Stimulated activated CD8-positive, alpha-beta memory T cell treated with anti-CD3 and anti-CD28 coated beads, Interleukin-15, amount 100 ng/mL, for 1 hour (primary cell): ENCODE measurements around the gene SRBD1.

Experiments used
- DNase-seq: peaks from one replicate; pipeline ENCODE4 v3.0.0-alpha.2; 2020; ENCODE audit warnings: low read depth

The SRBD1 gene

DNA sequence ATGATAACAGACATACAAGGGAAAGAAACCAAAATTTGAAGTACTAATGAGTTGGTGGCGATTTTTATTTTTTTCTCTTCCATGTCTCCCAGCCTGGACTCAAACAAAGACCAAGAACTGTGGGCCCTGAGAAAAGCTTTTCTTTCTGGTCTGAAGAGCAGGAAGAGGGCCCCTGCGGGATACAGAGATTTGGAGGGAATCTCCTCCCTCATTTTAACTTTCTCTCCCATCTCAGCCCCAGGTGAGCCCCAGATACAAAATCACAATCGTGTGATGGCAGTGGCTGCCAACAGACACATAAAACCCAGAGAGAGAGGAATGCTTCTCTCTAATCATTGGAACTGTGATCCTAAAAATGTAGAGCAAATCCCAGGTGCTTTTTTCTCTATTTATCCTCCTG, 20.9 kb upstream of the SRBD1 start:
- DNase-seq: no peak

DNA sequence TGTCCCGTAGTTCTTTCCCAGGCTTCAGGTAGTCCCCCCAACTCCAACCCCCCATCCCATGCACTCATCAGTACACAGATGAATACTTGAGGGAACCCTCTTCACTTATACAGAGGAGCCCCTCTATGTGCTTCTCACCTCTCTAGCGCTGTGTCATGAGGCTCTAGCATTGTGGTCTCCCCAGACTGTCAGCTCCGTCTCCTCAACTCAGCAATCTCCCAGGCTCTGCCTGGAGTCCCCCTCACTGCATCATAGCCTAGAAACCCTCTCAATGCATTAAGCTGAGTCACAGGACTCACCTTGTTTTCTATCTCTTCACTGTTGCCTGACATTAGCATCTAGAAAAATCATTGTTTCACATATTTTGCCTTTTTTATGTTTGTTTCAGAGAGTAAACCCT, 20.3 kb upstream of the SRBD1 start:
- DNase-seq: no peak

DNA sequence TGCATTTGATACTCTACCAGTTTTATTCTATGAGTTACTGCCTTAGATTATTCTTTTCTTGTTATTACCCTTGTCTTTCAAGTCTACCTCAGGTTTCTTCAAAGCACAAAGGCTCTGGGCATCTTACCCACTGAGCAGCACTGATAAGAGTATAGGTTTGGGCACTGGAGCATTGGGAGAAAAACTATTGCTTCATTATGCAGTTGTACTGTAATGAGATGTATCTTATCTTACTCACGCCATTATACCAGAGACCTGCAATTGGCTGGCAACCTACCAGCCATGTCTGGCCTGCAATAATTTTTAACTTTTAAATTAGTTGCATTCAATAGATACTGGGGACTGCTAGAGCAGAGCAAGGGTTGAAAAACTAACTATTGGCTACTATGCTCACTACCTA, 18.9 kb upstream of the SRBD1 start:
- DNase-seq: no peak

- DNase-seq: no peak
These were observed 16.8 kb upstream of the SRBD1 start for GRCh38 chr2:45627911-45628310.

DNA sequence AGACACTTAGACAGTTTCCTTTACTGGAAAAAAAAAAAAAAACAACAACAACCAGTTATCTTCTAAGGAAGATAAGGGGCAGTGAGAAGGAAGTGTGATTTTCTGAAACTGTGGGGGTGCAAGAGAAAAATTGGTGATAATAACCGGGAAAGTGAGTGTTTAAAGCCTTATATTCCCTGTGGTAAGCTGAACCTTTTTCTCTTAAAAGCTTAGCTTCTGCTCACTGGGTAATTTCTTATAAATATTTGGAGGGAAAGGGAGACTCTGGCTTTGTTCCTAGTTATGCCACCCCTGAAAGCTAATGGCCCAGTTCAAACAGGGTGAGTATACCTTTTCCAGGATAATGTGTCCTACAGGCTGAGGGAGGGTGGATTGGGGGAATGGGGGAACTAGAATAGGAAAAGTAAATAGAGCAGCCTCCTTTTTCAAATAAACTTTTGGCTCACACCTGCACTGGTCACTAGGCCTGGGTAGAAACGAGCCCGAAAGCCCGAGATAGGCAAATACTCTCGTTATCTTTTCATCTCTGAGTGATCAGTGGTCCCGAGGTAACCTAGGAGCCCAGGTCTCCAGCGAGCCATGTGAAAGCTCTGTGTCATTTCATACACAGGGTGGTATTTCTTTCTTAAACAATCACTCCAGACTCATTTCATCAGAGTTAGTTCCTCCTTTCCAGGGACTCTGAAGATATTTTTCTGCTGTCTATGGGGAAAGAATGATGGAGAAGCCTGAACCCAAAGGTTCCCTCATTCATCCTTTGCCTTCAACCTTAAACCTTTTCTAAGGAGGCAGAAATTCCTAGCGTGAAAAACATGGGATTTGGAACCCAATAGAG, 15.5 kb upstream of the SRBD1 start:
- no peak for DNase-seq

DNA sequence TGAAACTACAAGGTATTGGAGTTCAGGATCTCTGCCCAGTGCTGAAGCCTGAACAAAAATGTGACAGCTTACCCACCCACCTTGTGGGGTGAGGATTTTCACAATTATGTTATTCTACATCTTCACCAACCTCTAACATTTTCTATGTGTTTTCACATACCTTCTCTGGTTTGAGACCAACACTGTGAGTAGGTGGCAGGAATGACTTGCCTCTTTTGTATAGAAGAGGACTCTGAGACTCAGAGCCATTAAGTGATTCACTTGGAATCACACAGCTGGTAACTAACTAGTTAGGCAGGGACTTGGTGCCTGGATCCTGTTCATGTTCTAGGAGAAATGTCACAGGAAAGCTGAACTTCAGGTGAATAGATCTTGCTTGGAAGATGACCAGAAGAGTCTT, 14.8 kb upstream of the SRBD1 start:
- DNase-seq: no peak

- DNase-seq: no peak
These were observed 12.0 kb upstream of the SRBD1 start for GRCh38 chr2:45623098-45623497.

DNA sequence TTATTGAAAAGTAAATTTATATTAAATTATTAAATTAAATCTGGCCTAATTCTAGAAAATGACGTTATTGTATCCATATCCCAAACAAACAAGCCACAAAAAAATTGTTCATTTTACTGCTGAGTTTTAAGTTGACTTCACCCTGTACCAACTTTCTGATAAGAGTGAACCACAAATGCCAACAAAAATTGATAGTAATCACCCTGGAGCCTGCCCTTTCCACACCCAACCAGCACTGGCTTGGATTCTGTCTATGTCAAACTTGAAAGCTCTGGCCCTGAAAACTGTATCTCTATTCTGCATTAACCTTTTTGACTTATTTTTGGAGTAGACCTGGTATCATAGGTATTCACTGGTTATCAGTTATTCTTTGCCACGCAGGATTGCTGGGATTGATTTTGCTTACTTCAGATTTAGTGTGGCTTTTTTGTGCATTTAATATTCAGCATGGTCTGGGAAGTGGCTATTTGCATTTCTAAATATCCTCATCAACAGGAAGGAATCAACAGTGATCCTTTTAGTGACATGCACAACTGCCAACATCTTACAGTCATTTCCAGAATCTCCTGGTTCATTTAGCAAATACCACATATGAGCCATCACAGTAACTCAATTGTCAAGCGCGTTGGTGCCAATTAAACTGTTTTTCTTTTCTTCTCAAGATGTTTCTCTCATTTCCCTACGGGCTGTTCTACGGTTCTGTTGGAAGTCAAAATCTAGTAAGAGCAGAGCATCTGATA, 11.4 kb upstream of the SRBD1 start:
- no peak for DNase-seq

DNA sequence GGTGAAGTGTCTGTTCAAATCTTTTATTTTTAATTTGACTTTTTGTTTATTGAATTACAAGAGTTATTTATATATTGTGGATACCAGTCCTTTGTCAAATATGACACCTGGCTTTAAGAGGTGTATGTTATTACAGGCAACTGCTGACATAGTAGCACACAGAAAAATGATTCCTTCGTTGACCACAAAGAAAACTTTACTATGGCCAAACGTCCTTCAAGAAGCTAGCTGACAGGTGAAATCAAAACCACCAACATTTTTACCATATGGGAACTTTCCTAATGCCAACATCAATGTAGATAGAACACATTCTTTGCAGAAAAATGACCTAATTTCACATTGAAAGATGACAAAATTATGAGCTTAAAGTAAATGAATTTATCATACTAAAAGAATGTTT, 6.4 kb upstream of the SRBD1 start:
- no peak for DNase-seq

- no peak for DNase-seq
These were observed 5.8 kb upstream of the SRBD1 start for GRCh38 chr2:45616658-45617411.

GRCh38 chr2:45614871-45615415, 3.9 kb upstream of the SRBD1 start:
- DNase-seq: no peak

DNA sequence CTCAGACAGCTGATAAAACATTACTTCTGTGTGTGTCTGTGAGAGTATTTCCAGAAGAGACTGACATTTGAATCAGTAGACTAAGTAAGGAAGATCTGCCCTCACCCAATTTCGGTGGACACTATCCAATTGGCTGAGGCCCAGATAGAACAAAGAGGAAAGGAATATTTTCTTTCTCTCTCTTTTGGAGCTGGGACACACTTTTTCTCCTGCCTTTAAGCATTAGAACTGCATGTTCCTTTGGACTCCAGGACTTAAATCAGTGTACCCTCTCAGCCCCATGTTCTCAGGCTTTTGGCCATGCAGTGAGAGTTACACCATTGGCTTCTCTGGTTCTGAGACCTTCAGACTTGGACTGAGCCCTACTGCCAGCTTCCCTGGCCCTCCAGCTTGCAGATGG, 3.3 kb upstream of the SRBD1 start:
- DNase-seq: no peak

DNA sequence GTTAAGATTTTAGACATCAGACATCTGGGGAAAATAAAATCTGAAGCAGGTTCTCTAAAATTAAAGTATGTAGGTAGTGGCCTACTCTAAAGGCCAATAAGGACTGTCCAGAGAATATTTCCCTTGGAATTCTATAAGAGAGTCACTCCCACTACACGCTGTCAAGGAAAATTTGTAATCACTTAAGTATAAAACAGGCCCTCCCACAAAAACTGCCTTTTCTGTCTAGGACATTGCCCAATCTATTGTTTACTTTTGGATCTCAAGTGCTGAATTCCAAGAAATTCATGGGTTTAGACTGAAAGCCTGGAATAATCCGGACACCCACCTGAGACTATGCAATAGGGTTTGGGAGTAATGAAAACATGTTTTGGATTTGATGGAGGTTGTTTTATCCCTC, 1.7 kb upstream of the SRBD1 start:
- DNase-seq: no peak

- DNase-seq: no peak
These were observed 1.2 kb upstream of the SRBD1 start for GRCh38 chr2:45612285-45612684.

DNA sequence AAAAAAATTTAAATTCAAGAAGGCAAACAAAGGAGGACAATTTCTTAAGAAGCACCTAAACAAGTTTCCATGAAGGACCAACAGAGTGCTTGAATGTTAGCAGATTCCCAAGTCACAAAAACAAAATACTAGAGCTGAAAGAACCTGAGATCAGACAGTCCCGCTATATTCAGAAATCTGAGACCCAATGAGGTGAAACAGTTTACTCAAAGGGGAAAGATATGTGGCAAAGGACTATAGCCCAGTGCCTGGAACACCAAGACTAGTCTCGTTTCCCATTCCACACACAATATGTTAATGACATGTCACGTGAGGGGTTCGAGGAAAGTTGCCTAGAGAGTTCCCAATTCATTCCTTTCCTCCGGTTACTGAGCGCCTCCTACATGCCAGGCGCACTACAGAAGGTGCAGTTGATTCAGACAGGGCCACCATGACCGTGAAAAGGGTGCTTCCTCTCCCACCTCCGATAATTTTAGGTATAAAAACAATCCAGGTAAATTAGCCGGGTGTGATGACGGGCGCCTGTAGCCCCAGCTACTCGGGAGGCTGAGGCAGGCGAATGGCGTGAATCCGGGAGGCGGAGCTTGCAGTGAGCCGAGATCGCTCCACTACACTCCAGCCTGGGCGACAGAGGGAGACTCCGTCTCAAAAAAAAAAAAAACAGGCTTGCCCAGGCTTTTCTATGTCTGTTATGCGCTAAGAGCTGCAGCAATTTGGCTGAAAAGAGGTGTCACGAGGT, 617 bp downstream of the SRBD1 start:
- peak; percentile 4 for DNase-seq

GRCh38 chr2:45607701-45608100, 3.4 kb downstream of the SRBD1 start:
- DNase-seq: no peak

DNA sequence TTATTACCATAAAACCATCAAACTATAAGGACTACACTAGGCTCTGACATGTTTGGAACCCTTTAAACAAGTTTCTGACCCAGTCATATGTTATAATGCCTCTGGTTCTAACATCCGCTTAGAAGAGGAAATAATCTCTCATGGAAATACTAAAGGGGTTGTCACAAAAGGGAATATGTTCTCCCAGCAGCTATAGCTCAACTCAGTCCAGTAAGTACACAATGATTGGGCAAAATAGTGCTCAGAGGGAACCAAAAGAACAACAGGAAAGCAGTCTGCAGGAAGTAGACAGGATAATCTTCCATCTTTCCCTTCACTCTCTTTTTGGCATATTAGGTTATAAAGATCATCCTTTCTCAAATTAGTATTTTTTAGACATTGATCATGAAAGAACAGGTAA, 4.3 kb downstream of the SRBD1 start:
- no peak for DNase-seq

GRCh38 chr2:45605116-45605515, 6.0 kb downstream of the SRBD1 start:
- DNase-seq: no peak

GRCh38 chr2:45602624-45603023, 8.4 kb downstream of the SRBD1 start:
- no peak for DNase-seq

DNA sequence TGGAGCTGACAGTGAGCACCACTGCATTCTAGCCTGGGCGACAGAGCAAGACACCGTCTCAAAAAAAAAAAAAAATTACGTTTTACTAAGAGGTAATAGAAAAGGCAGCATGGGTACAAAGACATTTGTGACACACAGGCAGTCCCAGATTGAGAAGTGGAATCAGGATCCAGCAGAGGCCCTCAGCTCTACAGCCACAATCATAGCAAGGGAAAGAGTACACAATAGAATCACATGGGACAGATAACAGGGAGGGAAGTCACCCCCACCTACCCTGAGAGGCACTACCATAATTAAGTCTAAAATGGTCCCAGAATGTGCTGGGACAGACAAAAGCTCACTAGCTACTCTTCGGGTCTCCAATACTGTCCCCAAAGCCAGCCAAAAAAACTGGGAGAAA, 12.5 kb downstream of the SRBD1 start:
- no peak for DNase-seq

GRCh38 chr2:45596761-45597160, 14.3 kb downstream of the SRBD1 start:
- DNase-seq: no peak
